GM12872 (cell line): Measurements from ENCODE around the gene SYT2.

Experiments used
- TF ChIP-seq, protein P1 (sequence below): IDR thresholded peaks from 3 replicates; pipeline ENCODE4 v1.5.1; 2011; ENCODE audit warnings: low read depth, mild to moderate bottlenecking, low read length, moderate library complexity; ENCODE audit not compliant: insufficient read depth

Gene SYT2

DNA sequence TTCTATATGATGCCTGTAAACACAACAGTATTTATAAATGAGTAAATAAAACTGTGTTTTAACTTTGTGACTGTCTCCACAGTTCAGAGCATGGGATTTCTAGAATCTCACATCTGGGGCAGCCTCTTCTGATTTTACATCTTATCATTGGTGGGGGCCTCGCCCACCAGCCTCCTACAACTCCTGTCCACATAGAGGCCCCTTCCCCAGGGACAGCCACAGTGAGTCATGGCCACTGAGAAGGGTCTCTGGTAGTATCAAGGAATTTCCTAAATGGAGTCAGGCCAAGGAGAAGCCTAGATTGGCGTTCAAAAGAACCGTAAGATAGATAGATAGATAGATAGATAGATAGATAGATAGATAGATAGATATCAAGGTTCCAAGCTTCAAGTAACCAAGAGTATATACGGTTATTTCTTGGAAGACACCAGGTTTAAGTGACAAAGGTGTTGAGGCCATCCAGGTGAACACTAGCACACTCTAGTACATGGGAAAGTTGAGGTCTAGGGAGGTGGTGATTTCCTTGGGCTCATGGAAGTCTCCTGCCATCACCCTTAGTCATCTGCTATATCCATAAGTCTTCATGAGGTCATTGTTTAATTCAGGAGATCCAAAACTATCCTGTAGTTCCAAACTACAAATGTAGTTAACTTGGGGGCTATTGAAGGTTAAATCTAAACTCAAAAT is 121.6 kb downstream of the SYT2 start:
- TF ChIP-seq, protein P1, sequence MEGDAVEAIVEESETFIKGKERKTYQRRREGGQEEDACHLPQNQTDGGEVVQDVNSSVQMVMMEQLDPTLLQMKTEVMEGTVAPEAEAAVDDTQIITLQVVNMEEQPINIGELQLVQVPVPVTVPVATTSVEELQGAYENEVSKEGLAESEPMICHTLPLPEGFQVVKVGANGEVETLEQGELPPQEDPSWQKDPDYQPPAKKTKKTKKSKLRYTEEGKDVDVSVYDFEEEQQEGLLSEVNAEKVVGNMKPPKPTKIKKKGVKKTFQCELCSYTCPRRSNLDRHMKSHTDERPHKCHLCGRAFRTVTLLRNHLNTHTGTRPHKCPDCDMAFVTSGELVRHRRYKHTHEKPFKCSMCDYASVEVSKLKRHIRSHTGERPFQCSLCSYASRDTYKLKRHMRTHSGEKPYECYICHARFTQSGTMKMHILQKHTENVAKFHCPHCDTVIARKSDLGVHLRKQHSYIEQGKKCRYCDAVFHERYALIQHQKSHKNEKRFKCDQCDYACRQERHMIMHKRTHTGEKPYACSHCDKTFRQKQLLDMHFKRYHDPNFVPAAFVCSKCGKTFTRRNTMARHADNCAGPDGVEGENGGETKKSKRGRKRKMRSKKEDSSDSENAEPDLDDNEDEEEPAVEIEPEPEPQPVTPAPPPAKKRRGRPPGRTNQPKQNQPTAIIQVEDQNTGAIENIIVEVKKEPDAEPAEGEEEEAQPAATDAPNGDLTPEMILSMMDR, result no peak

DNA sequence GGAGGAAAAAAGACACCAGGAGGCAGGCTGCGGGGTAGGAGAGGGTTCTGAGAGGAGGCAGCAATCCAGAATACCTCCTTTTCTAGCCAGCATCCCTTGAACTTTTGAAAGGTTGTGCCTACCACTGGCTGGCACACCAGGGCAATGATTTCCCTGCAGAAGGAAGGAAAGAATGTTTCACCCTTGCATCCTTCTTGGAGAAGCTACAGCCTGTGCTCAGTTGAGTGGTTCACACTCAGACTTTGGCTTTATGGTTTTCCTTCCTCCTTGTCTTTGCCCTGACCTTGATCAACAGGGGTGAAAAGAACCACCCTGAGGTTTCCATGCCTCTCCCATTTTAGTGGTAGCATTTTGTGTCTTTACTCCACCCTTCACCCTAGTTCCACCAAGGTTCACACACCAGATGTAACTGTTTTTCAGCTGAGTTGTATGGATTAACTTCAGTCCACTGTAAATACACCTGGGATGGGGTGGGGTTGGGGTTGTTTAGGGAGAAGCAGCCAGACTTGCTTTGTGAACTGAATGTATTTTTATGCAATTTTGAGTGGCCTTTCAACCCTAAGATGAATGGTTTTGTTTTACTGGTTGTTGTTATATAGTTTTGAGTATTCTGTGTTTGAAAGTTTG is 122.3 kb downstream of the SYT2 start:
- TF ChIP-seq, protein P1, result no peak

DNA sequence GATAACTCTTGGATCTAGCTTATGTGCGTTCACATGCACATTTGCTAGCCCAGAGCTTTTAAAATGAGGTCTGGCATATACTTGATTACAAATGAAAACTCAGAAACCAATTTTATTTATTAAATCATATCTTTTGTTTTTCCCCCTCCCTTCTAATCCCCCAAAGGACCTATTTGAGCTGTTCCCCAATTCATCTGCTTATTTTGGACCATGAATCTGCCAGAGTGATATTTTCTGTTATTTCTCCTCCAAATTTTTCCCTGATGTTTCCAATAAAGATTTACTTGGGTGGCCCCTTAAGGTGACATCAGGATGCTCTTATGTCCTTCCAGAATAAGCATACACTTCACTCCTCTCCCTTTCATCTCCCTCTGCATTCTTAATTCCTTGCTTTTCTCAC is 123.4 kb downstream of the SYT2 start:
- TF ChIP-seq, protein P1, result no peak

DNA sequence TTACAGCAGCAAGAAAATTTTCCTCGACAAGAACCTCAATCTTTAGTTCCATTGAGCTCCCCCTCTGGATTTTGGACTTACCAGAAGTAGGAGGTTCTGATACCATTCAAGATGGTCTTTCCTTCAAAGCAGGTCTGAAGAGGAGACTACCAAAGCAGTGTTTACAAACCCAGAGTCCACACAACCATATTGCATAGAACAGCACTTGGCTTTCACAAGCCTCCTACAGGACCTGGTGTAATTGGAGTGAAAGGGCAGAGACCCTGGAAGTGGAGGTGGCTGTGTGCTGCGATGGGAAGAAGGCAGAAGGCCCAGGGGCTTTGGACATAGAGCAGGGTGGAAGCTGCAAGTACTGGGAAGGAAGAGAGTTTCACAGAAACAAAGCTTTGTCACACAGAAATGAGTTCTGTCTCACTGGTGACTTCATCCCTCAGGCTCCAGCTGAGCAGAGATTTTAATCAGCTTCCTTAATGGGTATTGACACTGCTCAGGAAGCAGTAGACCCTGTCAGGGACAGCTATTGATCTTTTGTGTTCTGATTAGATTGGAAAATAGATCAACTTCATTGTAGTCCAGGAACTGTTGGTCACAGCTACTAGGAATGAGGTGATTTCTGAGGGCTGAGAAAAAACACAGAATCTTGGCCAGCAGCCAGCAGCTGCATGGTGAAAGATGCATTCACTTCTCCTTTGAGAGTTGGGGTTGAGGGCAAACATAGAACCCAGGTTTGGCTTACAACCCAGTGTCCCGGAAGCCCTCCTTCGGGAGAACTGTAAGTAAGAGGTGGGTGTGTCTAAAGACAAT is 124.0 kb downstream of the SYT2 start:
- TF ChIP-seq, protein P1, result no peak

DNA sequence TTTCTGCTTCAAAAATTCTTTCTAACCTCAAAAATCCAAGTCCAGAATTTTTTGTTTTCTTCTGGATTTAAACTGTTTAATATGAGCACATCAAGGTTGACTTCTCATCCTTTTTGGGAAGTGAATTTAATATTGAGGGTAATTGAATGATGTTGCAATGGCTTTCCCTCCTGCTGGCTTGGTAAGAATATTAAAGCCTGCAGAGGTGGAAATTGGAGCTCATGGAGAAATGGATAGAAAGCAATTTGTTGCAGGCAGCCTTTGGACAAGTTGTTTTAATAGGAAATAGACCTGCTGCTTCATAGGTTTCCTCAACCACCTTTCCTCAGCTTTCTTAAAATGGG is 124.7 kb downstream of the SYT2 start:
- TF ChIP-seq, protein P1, result no peak

DNA sequence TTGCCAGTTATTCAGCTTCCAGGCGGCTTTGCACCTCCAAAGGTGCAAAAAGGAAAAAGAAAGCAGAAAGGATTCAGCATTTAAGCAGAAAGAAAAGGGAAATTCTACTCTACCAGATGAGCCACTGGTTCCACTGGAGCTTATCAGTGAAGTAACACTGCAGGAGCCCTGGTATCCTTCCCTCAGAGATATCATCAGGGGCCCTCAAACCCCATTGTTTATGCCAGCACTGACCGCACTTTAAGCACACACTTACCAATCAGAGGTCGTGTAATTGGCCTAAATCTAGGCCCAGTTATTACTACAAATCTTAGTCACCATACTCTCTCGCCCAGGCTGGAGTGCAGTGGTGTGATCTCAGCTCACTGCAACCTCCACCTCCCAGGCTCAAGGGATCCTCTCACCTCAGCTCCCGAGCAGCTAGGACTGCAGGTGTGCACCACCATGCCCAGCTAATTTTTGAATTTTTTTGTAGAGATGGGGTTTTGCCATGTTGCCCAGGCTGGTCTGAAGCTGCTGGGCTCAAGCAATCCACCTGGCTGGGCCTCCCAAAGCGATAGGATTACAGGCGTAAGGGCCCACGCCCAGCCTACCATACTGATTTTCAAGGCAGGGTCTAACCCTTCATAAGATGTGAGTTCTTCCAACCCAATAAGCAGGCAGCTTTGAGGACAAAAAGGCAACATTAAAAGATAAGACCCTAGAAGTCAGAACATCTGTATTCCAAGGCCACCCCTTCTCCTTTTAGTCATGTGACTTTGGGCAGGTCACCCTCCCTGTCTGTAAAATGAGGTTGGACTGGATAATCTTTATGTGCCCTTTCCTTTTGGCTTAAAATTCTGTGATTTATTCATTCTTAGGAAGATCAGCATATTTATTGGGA is 125.3 kb downstream of the SYT2 start:
- TF ChIP-seq, protein P1, result no peak
